ENCODE results near the gene NQO2. TPM values are rescaled to one million over a fixed set of nuclear protein-coding genes. Genes with fewer than 3 reads are reported as not detected.

Gene NQO2
- total and polyA plus RNA-seq, 2 of the 13 experiments (the other 11 are each of a cell fraction or from before 2014, with no cell fraction given) = 32.2 to 56.5 TPM

- TF ChIP-seq ZFP91 (CRISPR knock-in tag; IDR thresholded peaks at IDR 0.05; ENCODE audit: borderline replicate concordance) = peak; percentile 93
- TF ChIP-seq ISL2 (CRISPR knock-in tag; IDR thresholded peaks at IDR 0.05) = peak; percentile 38; the same call in 1 of the 2 replicates
- peak; percentile 73; the same call in 1 of the 2 replicates for TF ChIP-seq ZNF350 (CRISPR knock-in tag; IDR thresholded peaks at IDR 0.05; ENCODE audit: borderline replicate concordance, low read depth)
- peak; percentile 63 for TF ChIP-seq TFDP2 (CRISPR knock-in tag; IDR thresholded peaks at IDR 0.05)
- TF ChIP-seq ZNF280D (CRISPR knock-in tag; IDR thresholded peaks at IDR 0.05) = peak; percentile 86
- TF ChIP-seq ZNF552 (CRISPR knock-in tag; IDR thresholded peaks at IDR 0.05; ENCODE audit: borderline replicate concordance) = peak; percentile 51; the same call in 1 of the 2 replicates
- TF ChIP-seq ZSCAN30 (CRISPR knock-in tag; IDR thresholded peaks at IDR 0.05) = no peak
- peak; percentile 84 for TF ChIP-seq BORCS8-MEF2B (CRISPR knock-in tag; IDR thresholded peaks at IDR 0.05)
- peak; percentile 61; the same call in 1 of the 2 replicates for TF ChIP-seq ZNF703 (CRISPR knock-in tag; IDR thresholded peaks at IDR 0.05; ENCODE audit: borderline replicate concordance)
- TF ChIP-seq THAP7 (CRISPR knock-in tag; IDR thresholded peaks at IDR 0.05) = peak; percentile 94; the same call in 1 of the 2 replicates
- no peak for TF ChIP-seq SCMH1 (CRISPR knock-in tag; IDR thresholded peaks at IDR 0.05; ENCODE audit: borderline replicate concordance)
- TF ChIP-seq POLR2AphosphoS5 (IDR thresholded peaks at IDR 0.05; ENCODE audit: low read depth, low read length) = no peak; the same call in 1 of the 2 replicates
- peak; percentile 97; the same call in 1 of the 2 replicates for TF ChIP-seq SMYD3 (CRISPR knock-in tag; IDR thresholded peaks at IDR 0.05)
- TF ChIP-seq ZNF3 (CRISPR knock-in tag; IDR thresholded peaks at IDR 0.05) = 0 out of 2 replicates have a peak, but pooled peaks have one; percentile 34
- TF ChIP-seq ZNF138 (CRISPR knock-in tag; IDR thresholded peaks at IDR 0.05; ENCODE audit: low read depth) = peak; percentile 96; the same call in 1 of the 2 replicates
- TF ChIP-seq SOX6 (IDR thresholded peaks at IDR 0.05) = no peak
- peak; percentile 73 for TF ChIP-seq SOX6 (CRISPR knock-in tag; IDR thresholded peaks at IDR 0.05)
- TF ChIP-seq GRHL1 (CRISPR knock-in tag; conservative IDR thresholded peaks at IDR 0.05) = no peak
- peak; percentile 81 for TF ChIP-seq PHF21A (CRISPR knock-in tag; IDR thresholded peaks at IDR 0.05)
- peak; percentile 29; the same call in 1 of the 2 replicates for TF ChIP-seq ZNF569 (CRISPR knock-in tag; IDR thresholded peaks at IDR 0.05; ENCODE audit: borderline replicate concordance)
Observed at GRCh38 chr6:2988426-2989331, 11.0 kb upstream of the NQO2 start (continued).
